ENCODE results near the gene FOXP1. TPM values are rescaled to one million over a fixed set of nuclear protein-coding genes. Genes with fewer than 3 reads are reported as not detected.

Gene FOXP1
- total and polyA plus RNA-seq, 9 of the 15 experiments (the other 6 are each of a cell fraction or from before 2014, with no cell fraction given), result 7.7 to 34.5 (median 13.7) TPM

DNA sequence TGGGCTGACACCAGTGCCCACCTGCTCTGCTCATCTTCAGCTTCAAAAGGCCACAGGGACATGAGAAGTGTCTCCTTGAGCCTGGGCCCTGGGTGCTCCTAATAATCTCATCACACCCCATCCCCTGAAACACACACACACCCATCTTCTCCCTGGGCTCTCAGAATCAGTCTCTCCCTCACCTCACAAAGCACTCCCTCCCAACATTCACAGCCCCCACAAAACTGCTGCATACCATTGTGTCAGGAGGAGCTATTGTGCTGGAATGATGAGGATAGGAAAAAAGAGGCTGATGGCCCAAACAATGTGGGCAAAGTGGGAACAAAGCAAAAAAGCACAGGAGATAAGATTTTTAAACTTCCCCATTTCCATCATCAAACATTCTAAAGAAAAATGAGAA, 16.8 kb downstream of the FOXP1 start:
- intact Hi-C loops (cut with micrococcal nuclease) (no loop called here), in situ Hi-C loops (cut with MboI) (no loop called here)
- H3K9me1 ChIP-seq (ENCODE audit: control insufficient read depth, insufficient read depth, low read length), result no peaks in the 10 kb centered on the region
- no peak overlapping the region for H3K9ac ChIP-seq (ENCODE audit: insufficient read depth in 1 of 2, low read depth in 2 of 2, low read length in 2 of 2)
- FAIRE-seq (no peak), ATAC-seq (no peak), DNase-seq (ENCODE audit: extremely low read depth in 1 of 4, low spot score in 3 of 4) (no peak)
- TF ChIP-seq POLR2B (IDR thresholded peaks at IDR 0.05; ENCODE audit: low read depth, partially characterized antibody) (no peak), EHMT2 (IDR thresholded peaks at IDR 0.05) (no peak), WHSC1 (IDR thresholded peaks at IDR 0.05; ENCODE audit: low read length) (no peak), ZNF3 (CRISPR knock-in tag; IDR thresholded peaks at IDR 0.05) (no peak)
- H3K27ac ChIP-seq (ENCODE audit: extremely low read depth, low read depth, low read length), result no peak overlapping the region
- ChIA-PET POLR2A (no interaction called here), CTCF (ENCODE audit: low intra/inter-chr PET ratio) (no interaction called here)
- H3K36me3 ChIP-seq (ENCODE audit: control insufficient read depth, insufficient read depth, low read length), result 0 out of 3 replicates have a peak, but pooled peaks cover 3% of the 10 kb centered on the region
- H3K4me3 ChIP-seq, result no peak overlapping the region
- H3K79me2 ChIP-seq (ENCODE audit: control insufficient read depth, insufficient read depth, low read length), result no peaks in the 10 kb centered on the region
- no peak overlapping the region for H2AFZ ChIP-seq (ENCODE audit: low read depth, low read length)
- no peaks in the 10 kb centered on the region for H4K20me1 ChIP-seq (replicated peaks; ENCODE audit: control insufficient read depth, insufficient read depth, low read length)
- no peak overlapping the region for H3K4me2 ChIP-seq (ENCODE audit: insufficient read depth, low read length)
- H3K4me1 ChIP-seq (replicated peaks in 1 of 2; ENCODE audit: control insufficient read depth in 2 of 2, insufficient read depth in 2 of 2, low read length in 2 of 2), result no peaks in the 10 kb centered on the region
- no peaks in the 10 kb centered on the region for H3K9me3 ChIP-seq (replicated peaks; ENCODE audit: control insufficient read depth, insufficient read depth, low read depth, low read length)
- H3K27me3 ChIP-seq (ENCODE audit: control insufficient read depth in 2 of 2, insufficient read depth in 2 of 2, low read length in 2 of 2), result no peaks in the 10 kb centered on the region
- no TSS peak for BruUV-seq (replicated peaks)

DNA sequence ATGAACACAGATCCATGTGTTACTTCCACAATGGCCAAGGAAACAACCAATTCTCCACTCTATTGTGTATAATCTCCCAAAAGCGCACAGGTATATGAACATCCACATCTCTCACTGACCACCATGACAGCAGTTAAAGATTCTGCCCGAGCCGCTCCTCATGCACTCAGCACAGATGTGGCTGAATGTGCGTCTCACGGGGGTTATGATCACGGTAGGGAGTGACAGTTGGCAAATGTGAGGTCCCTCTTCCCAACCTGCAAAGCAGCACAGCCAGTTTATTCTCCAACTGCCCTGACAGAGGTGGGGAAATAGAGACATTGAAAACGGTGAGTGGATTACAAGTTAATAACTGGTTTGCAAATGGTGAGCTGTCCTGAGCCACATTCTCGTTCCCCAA, 17.6 kb downstream of the FOXP1 start:
- 0 out of 3 replicates have a peak, but pooled peaks cover 3% of the 10 kb centered on the region for H3K36me3 ChIP-seq (ENCODE audit: control insufficient read depth, insufficient read depth, low read length)
- no peaks in the 10 kb centered on the region for H3K79me2 ChIP-seq (ENCODE audit: control insufficient read depth, insufficient read depth, low read length)
- no peaks in the 10 kb centered on the region for H3K9me1 ChIP-seq (ENCODE audit: control insufficient read depth, insufficient read depth, low read length)
- H3K27ac ChIP-seq (ENCODE audit: extremely low read depth, low read depth, low read length), result no peak overlapping the region
- H4K20me1 ChIP-seq (replicated peaks; ENCODE audit: control insufficient read depth, insufficient read depth, low read length), result no peaks in the 10 kb centered on the region
- H2AFZ ChIP-seq (ENCODE audit: low read depth, low read length), result no peak overlapping the region
- no peak for TF ChIP-seq ZNF77 (CRISPR knock-in tag; IDR thresholded peaks at IDR 0.05)
- 81% methylated on average over 7 of the region's 8 CpGs for WGBS (ENCODE audit: insufficient coverage, low coverage, missing lambda C conversion rate)
- DNase-seq (ENCODE audit: extremely low read depth in 1 of 4, low spot score in 3 of 4) (no peak), ATAC-seq (no peak), FAIRE-seq (no peak)
- in situ Hi-C loops (cut with MboI), result no loop called here
- H3K27me3 ChIP-seq (ENCODE audit: control insufficient read depth in 2 of 2, insufficient read depth in 2 of 2, low read length in 2 of 2), result no peaks in the 10 kb centered on the region
- no peak overlapping the region for H3K9ac ChIP-seq (ENCODE audit: insufficient read depth in 1 of 2, low read depth in 2 of 2, low read length in 2 of 2)
- H3K4me3 ChIP-seq, result no peak overlapping the region
- ChIA-PET POLR2A (no interaction called here), CTCF (ENCODE audit: low intra/inter-chr PET ratio) (no interaction called here)
- H3K4me2 ChIP-seq (ENCODE audit: insufficient read depth, low read length), result no peak overlapping the region
- no peaks in the 10 kb centered on the region for H3K9me3 ChIP-seq (replicated peaks; ENCODE audit: control insufficient read depth, insufficient read depth, low read depth, low read length)
- BruUV-seq (replicated peaks), result no TSS peak
- intact Hi-C loops (cut with micrococcal nuclease), result no loop called here
- H3K4me1 ChIP-seq (replicated peaks in 1 of 2; ENCODE audit: control insufficient read depth in 2 of 2, insufficient read depth in 2 of 2, low read length in 2 of 2), result no peaks in the 10 kb centered on the region
